Measurements from ENCODE around the gene ATP9A.

Gene ATP9A

DNA sequence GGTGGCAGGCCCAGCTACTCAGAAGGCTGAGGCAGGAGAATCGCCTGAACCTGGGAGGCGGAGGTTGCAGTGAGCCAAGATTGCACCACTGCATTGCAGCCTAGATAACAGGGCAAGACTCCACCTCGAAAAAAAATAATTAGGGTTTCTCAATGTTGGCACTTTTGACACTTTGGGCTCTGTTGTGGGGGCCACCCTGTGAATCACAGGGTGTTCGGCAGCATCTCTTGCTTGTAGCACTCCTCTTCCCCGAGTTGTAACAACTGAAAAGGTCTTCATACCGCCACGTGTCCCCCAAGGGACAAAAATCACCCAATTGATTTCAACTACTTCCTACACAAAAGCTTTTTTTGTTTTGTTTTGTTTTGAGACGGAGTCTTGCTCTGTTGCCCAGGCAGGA lies 172.4 kb downstream of the ATP9A start:
- H3K4me3 ChIP-seq (ENCODE audit: low read depth, low read length) = no peak overlapping the region

GRCh38 chr20:51595058-51595532 lies 173.1 kb downstream of the ATP9A start:
- H3K4me3 ChIP-seq (ENCODE audit: low read depth, low read length) = no peak overlapping the region
- peak; percentile 88 for TF ChIP-seq CTCF (IDR thresholded peaks at IDR 0.05; ENCODE audit: low read depth, low read length)

More for the DNA sequence above, 172.4 kb downstream of the ATP9A start:
- TF ChIP-seq CTCF (IDR thresholded peaks at IDR 0.05; ENCODE audit: low read depth, low read length) = no peak

GRCh38 chr20:51594236-51595057 lies 173.7 kb downstream of the ATP9A start:
- TF ChIP-seq CTCF (IDR thresholded peaks at IDR 0.05; ENCODE audit: low read depth, low read length) = no peak
- no peak overlapping the region for H3K4me3 ChIP-seq (ENCODE audit: low read depth, low read length)

- no peak overlapping the region for H3K4me3 ChIP-seq (ENCODE audit: low read depth, low read length)
- no peak for TF ChIP-seq CTCF (IDR thresholded peaks at IDR 0.05; ENCODE audit: low read depth, low read length)
These were observed 174.6 kb downstream of the ATP9A start for GRCh38 chr20:51593584-51593983.

- TF ChIP-seq CTCF (IDR thresholded peaks at IDR 0.05; ENCODE audit: low read depth, low read length) = no peak
- H3K4me3 ChIP-seq (ENCODE audit: low read depth, low read length) = no peak overlapping the region
These were observed 175.6 kb downstream of the ATP9A start for GRCh38 chr20:51592564-51592963.

DNA sequence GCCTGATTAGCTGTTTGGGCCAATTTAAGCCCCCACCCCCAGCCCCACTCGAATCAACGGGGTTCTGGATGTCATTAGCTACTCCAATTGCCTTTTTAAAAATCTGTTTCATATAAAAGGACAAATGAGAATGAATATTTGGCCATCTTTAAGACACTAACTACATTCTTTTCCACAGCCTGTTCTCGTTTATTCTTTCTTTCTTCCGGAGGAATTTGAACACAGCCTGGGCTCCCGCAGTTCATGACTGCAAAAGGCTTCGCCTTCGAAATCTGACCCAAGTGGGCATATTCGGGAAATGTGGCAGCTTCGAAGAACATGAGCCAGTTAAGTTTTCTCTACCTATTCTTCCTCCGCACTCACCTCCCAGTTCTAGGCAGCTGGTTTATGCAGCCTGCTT lies 176.3 kb downstream of the ATP9A start:
- no peak for TF ChIP-seq CTCF (IDR thresholded peaks at IDR 0.05; ENCODE audit: low read depth, low read length)
- no peak overlapping the region for H3K4me3 ChIP-seq (ENCODE audit: low read depth, low read length)

DNA sequence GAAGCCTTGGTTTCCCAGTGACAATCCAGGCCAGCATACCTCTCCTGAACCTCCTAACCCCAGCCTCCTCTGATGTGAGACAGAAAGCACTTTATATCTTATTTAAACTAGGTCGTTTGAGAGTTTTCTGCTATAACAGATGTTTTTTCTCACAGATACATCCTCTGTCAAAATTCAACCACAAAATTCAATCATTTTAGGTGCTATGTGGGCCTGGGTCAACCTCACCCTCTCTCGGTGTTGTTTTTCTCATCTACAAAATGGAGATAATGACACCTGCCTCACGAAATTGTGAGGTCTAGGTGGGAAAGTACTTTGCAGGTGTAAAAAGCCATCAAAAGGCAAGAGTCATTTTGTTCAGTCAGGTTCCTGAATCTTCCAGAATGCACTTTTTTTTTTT lies 179.4 kb downstream of the ATP9A start:
- no peak overlapping the region for H3K4me3 ChIP-seq (ENCODE audit: low read depth, low read length)
- no peak for TF ChIP-seq CTCF (IDR thresholded peaks at IDR 0.05; ENCODE audit: low read depth, low read length)

Measured in WI38 (cell line).